ENCODE data around the gene CDX1. TPM values are rescaled to one million over a fixed set of nuclear protein-coding genes. Genes with fewer than 3 reads are reported as not detected.

The CDX1 gene
- total RNA-seq, 4 donors from 2014 or later = 1.5 TPM; not detected in 3

GRCh38 chr5:150136305-150137167 is 30.0 kb upstream of the CDX1 start:
- intact Hi-C loops (cut with DNase I; ENCODE audit: low total_unique reads) = loop anchor here (10.0 kb wide), 1 partner anchor 218 kb away; the partner anchor contains the start of gene TCOF1

GRCh38 chr5:150137168-150137957 is 29.2 kb upstream of the CDX1 start:
- ATAC-seq = no peak
- in situ Hi-C loops (cut with MboI; ENCODE audit: low sequenced_read_pairs in 4 of 4) (no loop called here), intact Hi-C loops (cut with DNase I; ENCODE audit: low total_unique reads) (loop anchor here (10.0 kb wide), 1 partner anchor 217 kb away; the partner anchor contains the start of gene TCOF1)
- DNase-seq = no peak
- TF ChIP-seq CTCF (IDR thresholded peaks at IDR 0.05 in 4 of 5, conservative IDR thresholded peaks at IDR 0.05 in 1 of 5) (no peak), POLR2A (IDR thresholded peaks at IDR 0.05) (no peak)
- Histone ChIP-seq H3K4me3 (no peak overlapping the region), H3K27ac (peak overlapping the region; percentile 75 to 82 (median 78)), H3K9me3 (no peaks in the 10 kb centered on the region), H3K36me3 (no peaks in the 10 kb centered on the region), H3K4me1 (peaks cover 5 to 12% of the 10 kb centered on the region in 2 donors), H3K27me3 (no peaks in the 10 kb centered on the region)

More at GRCh38 chr5:150136305-150137167, 30.0 kb upstream of the CDX1 start:
- Histone ChIP-seq H3K27ac (peak overlapping the region; percentile 75 to 82 (median 78)), H3K4me3 (no peak overlapping the region), H3K9me3 (no peaks in the 10 kb centered on the region), H3K4me1 (peaks cover 5 to 12% of the 10 kb centered on the region in 2 donors), H3K27me3 (no peaks in the 10 kb centered on the region), H3K36me3 (no peaks in the 10 kb centered on the region)
- no peak for DNase-seq
- ATAC-seq = no peak
- in situ Hi-C loops (cut with MboI; ENCODE audit: low sequenced_read_pairs in 4 of 4) = no loop called here
- TF ChIP-seq CTCF (IDR thresholded peaks at IDR 0.05 in 4 of 5, conservative IDR thresholded peaks at IDR 0.05 in 1 of 5) = no peak
- no peak for TF ChIP-seq POLR2A (IDR thresholded peaks at IDR 0.05)

- Histone ChIP-seq H3K27ac (peak overlapping the region; percentile 75 to 82 (median 78)), H3K9me3 (no peaks in the 10 kb centered on the region), H3K27me3 (no peaks in the 10 kb centered on the region), H3K4me1 (peaks cover 5 to 12% of the 10 kb centered on the region in 2 donors), H3K4me3 (peak overlapping the region in 1 of 4 donors; percentile 13), H3K36me3 (no peaks in the 10 kb centered on the region)
- DNase-seq = no peak
- ATAC-seq = no peak
- TF ChIP-seq POLR2A (IDR thresholded peaks at IDR 0.05) = no peak
- no peak for TF ChIP-seq CTCF (IDR thresholded peaks at IDR 0.05 in 4 of 5, conservative IDR thresholded peaks at IDR 0.05 in 1 of 5)
- in situ Hi-C loops (cut with MboI; ENCODE audit: low sequenced_read_pairs in 4 of 4) = no loop called here
- intact Hi-C loops (cut with DNase I; ENCODE audit: low total_unique reads) = loop anchor here (10.0 kb wide), 1 partner anchor 217 kb away; the partner anchor contains the start of gene TCOF1
Measured at GRCh38 chr5:150137997-150138396, 28.6 kb upstream of the CDX1 start.

- peak overlapping the region in 2 of 4 donors; percentile 8 to 13 for H3K4me3 ChIP-seq
- peaks cover 5 to 12% of the 10 kb centered on the region in 2 donors for H3K4me1 ChIP-seq
- DNase-seq = no peak
Measured at GRCh38 chr5:150138551-150139265, 27.9 kb upstream of the CDX1 start.

More at GRCh38 chr5:150138551-150139265, 27.9 kb upstream of the CDX1 start:
- in situ Hi-C loops (cut with MboI; ENCODE audit: low sequenced_read_pairs in 4 of 4) = no loop called here
- Histone ChIP-seq H3K36me3 (no peaks in the 10 kb centered on the region), H3K27me3 (no peaks in the 10 kb centered on the region), H3K27ac (peak overlapping the region; percentile 75 to 82 (median 78)), H3K9me3 (no peaks in the 10 kb centered on the region)
- intact Hi-C loops (cut with DNase I; ENCODE audit: low total_unique reads) = loop anchor here (10.0 kb wide), 1 partner anchor 216 kb away; the partner anchor contains the start of gene TCOF1
- TF ChIP-seq POLR2A (IDR thresholded peaks at IDR 0.05) = no peak
- no peak for TF ChIP-seq CTCF (IDR thresholded peaks at IDR 0.05 in 4 of 5, conservative IDR thresholded peaks at IDR 0.05 in 1 of 5)
- ATAC-seq = no peak
